Amniotic epithelial cell (primary cell): ENCODE results near the gene SUSD3.
A peak's percentile ranks its signal among the peaks of the same experiment; 100 is the strongest.

Source experiments
- DNase-seq: peaks from one replicate; pipeline ENCODE4 v3.0.0-alpha.2; 2010; ENCODE audit warnings: low read depth

Gene SUSD3

DNA sequence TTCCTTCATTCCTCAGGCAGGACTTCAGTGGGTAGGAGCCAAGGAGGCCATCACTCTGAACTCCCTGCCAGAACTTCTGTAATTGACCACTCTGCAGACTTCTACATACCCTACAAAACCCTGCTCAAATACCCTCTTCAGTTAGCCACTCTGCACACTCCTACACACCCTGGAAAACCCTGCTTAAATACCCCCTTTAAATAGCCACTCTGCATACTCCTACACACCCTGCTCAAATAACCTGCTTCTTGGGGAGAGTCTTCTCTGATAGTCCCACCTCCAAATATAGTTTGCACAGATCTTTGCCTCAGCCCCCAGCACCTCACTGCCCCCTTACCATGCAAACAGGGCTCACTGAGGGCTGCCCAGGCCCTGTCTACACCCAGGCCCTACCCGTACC, 18.9 kb downstream of the SUSD3 start:
- DNase-seq: no peak

DNA sequence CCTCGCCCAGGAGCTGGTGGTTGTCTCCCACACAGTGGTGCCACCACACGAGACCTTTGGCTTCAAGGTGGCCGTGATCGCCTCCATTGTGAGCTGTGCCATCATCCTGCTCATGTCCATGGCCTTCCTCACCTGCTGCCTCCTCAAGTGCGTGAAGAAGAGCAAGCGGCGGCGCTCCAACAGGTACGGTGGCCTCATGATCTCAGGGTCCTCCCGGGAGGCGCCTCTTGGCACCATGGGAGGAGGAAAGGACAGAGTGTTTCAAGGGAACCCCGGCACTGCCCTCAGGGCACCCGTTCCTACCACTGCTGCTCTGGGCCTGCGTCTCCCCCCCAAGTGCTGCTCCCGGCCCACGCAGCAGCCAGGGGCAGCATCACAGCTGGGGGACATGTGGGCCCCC, 19.3 kb downstream of the SUSD3 start:
- no peak for DNase-seq

- no peak for DNase-seq
Measured at GRCh38 chr9:93079371-93079770, 20.9 kb downstream of the SUSD3 start.

DNA sequence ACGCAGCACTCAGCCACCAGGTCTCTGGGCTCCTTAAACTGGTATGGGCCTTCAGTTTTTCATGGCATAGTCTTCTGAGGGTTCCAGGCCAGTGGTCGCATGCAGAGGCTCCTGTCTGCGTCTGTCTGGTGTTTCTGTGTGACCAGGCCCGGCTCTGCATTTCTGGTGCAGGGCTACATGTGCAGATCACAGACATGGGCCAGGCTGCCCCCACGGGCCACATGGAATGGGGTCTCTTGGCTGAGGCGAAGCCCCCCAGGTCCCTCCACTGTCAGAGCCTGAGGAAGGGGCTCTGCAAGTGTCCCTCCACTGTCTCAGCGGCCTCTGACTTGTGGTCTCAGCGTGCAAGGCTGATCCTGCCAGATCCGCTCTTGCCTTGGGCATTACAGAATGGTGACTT, 21.9 kb downstream of the SUSD3 start:
- no peak for DNase-seq

- peak; percentile 86 for DNase-seq
Measured at GRCh38 chr9:93081081-93081529, 22.6 kb downstream of the SUSD3 start.

DNA sequence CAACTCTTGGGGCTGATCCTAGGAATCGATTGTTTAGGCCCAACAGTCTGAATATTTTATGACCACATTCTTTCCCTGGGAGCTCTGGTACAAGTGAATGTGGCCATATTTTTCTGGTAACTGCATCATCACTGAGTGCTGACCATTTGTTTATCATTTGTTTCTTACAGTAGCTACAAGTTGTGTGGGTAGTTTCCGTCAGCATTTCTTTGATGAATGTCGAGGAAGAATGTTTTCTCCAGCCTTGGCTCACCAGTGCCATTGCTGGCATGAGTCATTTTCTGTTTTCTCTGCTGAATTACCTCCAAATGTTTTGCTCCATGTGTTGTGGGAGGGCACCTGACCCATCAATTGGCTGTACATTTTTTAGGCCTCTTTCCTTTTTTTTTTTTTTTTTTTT, 23.4 kb downstream of the SUSD3 start:
- DNase-seq: peak; percentile 99

DNA sequence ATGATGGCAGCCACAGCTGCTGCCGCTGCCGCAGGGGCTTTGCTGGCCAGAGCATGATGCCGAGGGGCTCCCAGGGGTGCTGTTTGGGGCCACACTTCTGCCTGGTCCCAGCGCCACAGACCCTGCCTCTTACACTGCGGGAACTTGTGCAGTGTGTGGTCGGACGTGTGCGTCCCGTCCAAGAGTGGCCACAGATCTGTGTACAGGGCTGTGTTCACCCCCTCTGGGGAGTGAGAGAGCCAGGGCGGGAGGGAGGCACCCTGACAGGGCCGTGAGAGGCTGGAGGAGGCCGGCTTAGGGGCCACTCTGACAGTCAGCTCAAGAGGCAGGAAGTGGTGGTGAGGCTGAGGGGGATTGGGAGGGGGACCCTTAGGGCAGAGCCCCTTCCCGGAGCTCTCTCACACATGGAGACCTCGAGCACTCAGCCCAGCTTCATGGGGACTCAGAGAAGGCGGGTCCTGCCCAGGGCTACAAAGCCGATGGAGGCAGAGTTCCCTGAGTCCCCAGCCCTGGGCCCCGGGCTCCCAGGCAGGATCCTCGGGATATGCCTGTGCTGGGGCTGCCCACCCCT, 24.4 kb downstream of the SUSD3 start:
- DNase-seq: no peak

GRCh38 chr9:93083592-93084470, 25.3 kb downstream of the SUSD3 start:
- peak; percentile 77 for DNase-seq

GRCh38 chr9:93084471-93084881, 26.0 kb downstream of the SUSD3 start:
- no peak for DNase-seq

DNA sequence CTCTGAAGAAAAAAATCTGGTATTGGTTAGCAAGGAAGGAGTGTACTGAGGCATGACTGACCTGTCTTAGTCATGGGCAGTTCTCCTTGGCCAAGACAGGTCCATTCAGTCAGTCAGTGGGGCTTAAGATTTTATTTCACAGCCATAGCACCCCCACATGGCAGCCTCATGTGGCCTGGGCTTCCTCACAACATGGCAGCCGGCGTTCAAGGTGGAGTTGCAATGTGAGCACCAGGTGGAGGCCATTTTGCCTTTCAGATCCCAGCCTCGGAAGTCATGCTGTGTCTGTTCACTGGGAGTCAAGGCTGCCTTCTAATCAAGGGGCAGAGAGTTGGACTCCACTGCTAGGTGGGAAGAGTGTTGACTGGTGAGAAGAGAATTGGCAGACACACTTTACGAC, 27.2 kb downstream of the SUSD3 start:
- DNase-seq: no peak

DNA sequence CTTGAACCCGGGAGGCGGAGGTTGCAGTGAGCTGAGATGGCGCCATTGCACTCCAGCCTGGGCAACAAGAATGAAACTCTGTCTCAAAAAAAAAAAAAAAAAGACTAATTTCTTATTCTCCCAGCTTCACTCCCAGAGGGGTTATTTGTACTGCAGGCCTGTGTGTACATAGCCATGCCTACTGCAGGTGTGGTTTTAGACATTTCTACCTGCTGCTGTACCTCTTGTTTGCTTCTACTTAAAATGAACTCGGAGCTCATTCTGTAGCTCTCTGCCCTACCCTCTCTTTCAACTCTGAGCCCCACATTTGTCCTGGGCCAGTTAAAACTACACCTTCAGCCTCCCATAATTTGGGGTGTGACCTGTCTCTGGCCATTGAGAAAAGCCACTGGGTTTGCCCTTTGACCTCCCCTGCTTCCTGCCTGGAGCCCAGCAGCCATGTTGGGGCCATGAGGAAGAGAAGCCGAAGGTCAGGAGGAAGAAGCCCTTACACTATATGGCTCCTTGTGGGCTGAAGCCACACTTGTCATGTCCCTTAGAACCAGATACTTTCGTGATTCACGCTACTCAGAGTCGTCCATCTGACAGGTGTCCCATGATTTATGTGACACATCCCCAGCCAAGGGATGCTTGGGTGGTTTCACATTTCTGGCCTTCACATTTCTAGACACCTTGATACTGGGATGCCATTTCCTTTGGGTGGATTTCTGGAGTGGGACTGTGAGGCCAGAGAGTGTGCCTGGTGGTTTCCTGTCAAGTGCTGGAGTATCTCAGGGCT, 28.1 kb downstream of the SUSD3 start:
- DNase-seq: no peak

GRCh38 chr9:93087971-93088655, 29.6 kb downstream of the SUSD3 start:
- no peak for DNase-seq

DNA sequence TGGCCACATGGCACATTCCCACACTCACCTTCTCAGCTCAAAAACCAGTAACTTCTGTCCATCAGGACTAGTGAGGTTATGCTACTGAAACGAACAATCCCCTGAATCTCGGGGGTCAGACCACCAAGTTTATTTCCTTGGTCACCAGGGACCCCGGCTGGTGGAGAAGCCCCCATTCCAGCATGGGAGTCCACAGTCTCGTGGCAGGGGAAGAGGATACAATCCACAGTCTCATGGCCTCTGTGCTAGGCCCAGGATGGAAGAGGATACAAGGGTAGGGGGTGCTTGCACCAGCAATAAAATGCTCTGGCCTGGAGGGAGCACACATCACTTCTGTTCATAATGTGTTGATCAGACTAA, 30.1 kb downstream of the SUSD3 start:
- no peak for DNase-seq

DNA sequence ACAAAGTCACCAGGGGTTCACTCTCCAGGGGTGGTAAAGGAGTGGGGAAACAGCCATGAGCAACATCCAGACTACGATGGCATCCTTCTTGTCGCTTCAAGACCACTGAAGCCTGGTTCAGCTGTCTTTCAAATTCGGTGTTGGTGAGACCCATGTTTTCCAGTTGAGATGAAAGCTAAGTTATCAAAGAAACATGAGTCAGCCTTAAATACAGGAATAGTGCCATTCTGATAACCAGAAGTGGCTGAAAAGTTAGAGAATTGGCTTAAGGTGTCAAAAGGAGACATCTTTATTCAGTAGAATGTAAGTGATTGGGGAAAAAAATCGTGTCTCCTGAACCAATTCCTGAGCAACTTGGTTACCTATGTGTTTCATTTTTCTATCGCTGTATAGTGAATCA, 30.5 kb downstream of the SUSD3 start:
- DNase-seq: no peak

DNA sequence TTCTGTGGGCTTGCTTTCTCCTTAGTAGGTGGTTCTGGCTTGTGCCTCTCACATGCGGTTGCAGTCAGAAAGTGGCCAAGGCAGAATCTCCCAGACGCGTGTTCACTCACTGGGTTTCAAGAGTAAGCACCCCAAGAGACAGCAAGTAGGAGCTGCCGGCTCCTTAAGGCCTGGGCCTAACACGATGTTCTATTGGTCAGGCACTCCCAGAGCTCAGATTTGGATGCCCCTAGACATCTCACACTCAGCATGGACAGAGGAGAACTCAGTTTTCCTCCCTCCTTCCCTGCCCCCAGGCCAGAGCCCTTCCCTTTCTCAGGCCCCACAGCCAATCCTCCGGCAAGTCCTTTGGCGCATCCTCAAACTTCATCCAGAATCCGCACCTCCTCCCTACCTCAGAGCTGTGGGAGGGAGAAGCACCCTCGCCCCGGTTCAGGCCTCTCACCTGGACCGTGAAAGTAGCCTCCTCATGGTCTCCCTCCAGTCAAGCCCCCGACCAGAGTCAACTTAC, 31.0 kb downstream of the SUSD3 start:
- no peak for DNase-seq

- no peak for DNase-seq
Measured at GRCh38 chr9:93090091-93090655, 31.7 kb downstream of the SUSD3 start.

DNA sequence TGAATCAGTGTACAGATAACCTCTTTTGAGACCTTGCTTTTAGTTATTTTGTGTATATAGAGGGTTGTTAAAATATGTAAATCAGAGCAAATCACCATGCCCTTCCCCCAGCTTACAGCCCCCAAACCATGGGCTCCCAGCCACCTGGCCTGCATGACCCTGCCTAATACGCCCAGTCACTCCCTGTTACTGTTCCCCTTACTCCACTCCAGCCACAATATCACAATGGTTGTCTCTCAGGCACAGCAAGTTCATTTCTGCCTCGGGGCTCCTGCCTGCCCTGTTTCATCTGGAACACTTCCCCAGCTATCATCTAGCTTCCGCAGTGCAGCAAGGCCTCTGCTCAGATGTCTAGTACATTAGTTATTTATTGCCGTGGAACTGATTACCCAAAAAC, 32.6 kb downstream of the SUSD3 start:
- DNase-seq: no peak

GRCh38 chr9:93091453-93092081, 33.1 kb downstream of the SUSD3 start:
- DNase-seq: peak; percentile 92

DNA sequence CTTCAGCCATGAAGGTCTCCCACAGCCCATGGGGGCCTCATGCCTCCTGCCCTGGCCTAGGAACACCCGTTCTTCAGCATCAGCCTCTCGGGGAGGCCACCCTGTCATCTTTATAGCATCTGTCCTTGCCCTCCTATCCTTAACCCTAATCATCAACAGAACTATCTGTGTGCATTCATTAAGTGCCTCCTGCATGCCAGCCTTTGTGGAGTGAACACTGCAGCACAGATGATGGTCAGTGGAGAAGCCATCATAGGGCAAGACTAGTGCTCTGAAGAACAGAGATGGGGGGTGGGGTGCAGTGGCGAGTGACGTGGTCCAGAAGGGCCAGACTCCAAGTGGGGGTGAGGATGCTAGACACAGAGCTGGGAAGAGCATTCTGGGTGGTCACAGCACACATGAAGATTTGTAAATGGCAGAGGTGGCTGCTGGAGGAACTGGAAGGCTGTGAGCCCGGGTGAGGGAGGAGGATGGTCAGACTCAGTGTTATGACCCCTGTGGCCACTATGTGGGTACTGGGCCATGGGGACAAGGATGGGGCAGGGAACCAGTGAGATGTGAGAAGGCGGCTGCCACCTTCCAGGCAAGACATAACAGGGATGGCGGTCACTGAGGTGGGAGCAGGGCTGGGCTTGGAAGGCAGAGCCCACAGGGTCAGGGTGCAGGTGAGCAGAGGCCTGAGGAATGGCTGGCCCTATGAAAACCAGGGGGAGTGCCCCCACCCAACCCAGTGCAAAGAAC, 33.9 kb downstream of the SUSD3 start:
- DNase-seq: no peak

DNA sequence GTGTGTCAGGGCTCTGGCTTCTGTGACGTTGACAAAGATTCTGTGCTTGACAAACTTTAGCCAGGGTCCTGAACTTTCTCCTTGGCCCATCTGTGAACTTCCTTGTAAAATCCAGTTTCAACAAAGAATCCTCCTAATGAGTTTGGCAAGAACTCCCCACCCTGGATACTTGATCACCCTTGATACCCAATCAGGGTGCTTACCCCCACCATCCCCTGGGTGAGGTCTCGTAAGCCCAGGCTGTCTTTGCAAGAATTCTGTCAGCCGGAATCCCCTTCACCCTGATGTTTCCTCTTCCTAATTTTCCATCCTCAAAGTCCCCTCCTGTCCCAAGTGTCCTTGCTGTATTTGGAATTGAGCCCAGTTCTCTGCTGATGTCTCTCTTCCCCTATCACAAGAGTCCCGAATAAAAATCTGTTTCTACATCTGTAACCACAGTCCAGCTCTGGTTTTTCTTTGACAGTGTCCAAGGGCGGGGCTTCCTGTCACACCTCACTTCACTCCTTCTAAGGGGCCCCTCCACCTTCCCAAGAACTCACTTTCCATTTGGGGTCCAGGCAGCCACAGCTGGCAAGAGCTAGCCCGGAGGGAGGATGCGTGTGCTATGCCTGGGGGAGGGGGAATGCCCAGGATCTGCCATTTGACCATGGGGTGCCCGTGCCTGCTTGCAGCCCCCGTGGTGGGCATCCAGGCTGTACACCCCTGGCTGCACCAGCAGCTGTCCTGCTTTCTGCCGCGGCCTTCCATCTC, 34.8 kb downstream of the SUSD3 start:
- DNase-seq: no peak
